ENCODE measurements around the gene UNK. TPM values are rescaled to one million over a fixed set of nuclear protein-coding genes. Genes with fewer than 3 reads are reported as not detected.
A peak's percentile ranks its signal among the peaks of the same experiment; 100 is the strongest.
"Not testable (repeated sequence)": the region's sequence is repeated elsewhere in the genome, so short reads cannot be mapped to it uniquely, and the experiment has no call there.

UNK gene
- total RNA-seq, 4 donors from 2014 or later, result 32.5 to 61.4 (median 47.9) TPM

DNA sequence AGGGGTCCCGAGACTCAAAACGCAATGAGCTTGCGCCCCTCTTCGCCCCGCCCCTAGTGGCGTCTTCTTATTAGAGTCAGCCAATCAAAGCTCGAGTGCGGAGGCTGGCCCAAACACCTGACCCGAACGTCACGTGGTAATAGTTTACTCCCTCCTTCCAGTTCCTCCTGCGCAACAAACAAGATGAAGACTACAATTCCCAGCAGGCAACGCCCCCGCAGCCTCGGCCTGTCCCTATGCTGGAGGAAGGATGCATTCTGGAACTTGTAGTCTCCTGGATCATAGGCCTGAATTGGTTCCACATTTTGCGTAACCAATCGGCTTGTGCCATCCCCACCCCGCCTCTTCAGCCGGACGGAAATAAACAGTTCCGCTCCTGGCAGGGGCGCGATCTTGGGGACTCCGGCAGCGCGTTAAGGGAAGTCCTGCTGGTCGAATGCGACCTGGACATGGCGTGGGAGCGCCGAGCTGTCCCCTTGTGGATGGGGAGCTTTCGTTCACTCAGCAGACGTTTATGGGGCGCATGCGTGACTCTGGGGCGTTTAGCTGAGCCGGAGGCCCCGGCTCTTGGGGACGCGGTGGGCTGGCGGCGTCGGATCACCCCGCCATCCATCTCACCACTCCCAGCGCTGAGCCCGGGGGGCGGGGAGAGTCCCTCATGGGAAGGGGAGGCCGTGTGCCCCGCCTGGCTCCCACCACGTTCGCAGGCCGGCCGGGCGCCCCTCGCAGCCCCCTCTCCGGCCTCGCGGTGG is 70.9 kb downstream of the UNK start, which contains the start of gene WBP2:
WBP2 (minus strand) TSS at position 26 of the 752 bp plus-strand sequence. CDS start 38 bp downstream, outside the sequence.
- peak; percentile 98 to 99 for TF ChIP-seq POLR2A (IDR thresholded peaks at IDR 0.05)
- TF ChIP-seq, protein P1, sequence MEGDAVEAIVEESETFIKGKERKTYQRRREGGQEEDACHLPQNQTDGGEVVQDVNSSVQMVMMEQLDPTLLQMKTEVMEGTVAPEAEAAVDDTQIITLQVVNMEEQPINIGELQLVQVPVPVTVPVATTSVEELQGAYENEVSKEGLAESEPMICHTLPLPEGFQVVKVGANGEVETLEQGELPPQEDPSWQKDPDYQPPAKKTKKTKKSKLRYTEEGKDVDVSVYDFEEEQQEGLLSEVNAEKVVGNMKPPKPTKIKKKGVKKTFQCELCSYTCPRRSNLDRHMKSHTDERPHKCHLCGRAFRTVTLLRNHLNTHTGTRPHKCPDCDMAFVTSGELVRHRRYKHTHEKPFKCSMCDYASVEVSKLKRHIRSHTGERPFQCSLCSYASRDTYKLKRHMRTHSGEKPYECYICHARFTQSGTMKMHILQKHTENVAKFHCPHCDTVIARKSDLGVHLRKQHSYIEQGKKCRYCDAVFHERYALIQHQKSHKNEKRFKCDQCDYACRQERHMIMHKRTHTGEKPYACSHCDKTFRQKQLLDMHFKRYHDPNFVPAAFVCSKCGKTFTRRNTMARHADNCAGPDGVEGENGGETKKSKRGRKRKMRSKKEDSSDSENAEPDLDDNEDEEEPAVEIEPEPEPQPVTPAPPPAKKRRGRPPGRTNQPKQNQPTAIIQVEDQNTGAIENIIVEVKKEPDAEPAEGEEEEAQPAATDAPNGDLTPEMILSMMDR (IDR thresholded peaks at IDR 0.05), result peak in 4 of 6 experiments; percentile 28 to 46 (median 42)
- no peaks in the 10 kb centered on the region for H3K9me3 ChIP-seq
- H3K4me3 ChIP-seq (replicated peaks in 1 of 3), result peak within 1 kb of the TSS; percentile 70 to 87 (median 71)
- peaks cover 10 to 11% of the 10 kb centered on the region in 2 donors for H3K36me3 ChIP-seq
- H3K27me3 ChIP-seq, result no peaks in the 10 kb centered on the region
- intact Hi-C loops (cut with DNase I), result no loop called here
- H3K27ac ChIP-seq, result peak within 1 kb of the TSS; percentile 97 to 98 (median 97)
- peak; percentile 99 to 100 for DNase-seq
- WGBS, 2 donors, result 0 to 1% methylated on average over 24 to 33 of the region's 58 CpGs
- H3K4me1 ChIP-seq, result peaks cover 17 to 19% of the 10 kb centered on the region in 2 donors

DNA sequence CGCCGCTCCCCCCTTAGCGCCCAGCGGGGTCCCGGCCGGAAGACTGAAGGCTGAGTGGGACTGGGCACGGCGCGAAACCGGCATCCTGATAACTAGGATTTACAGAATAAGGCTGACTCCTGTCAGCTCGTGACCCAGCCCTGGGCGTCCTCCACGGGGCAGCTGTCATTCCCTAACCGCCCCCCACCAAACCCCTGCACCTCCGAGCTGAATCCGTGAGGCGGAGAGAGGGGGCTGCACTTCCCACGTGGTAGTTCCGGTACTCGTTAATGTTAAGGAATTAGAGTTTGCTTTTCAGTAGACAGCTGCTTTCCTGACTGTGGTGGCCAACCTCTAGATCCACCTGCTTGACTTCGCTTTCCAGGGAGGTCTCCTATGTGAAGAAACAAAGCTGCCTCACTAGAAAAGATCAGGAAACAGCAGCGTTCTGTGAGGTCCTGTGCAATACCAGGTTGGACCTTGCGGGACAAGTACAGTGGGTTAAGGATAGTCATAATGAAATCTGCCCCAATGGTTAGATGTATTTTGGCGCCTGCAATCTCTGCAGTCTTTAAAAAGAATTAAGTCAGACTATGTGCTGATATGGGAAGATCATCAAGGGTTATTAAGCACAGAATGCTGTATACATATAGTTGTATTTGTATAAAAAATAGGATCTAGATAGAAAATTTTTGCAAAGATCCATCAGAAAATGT is 71.6 kb downstream of the UNK start:
- H3K9me3 ChIP-seq, result no peaks in the 10 kb centered on the region
- DNase-seq, result no peak
- H3K27me3 ChIP-seq, result no peaks in the 10 kb centered on the region
- H3K36me3 ChIP-seq, result peaks cover 3 to 4% of the 10 kb centered on the region in 2 donors
- intact Hi-C loops (cut with DNase I), result no loop called here
- H3K27ac ChIP-seq, result peak overlapping the region; percentile 96 to 98 (median 97)
- no peak for TF ChIP-seq POLR2A (IDR thresholded peaks at IDR 0.05)
- TF ChIP-seq, protein P1 (IDR thresholded peaks at IDR 0.05), result no peak
- H3K4me3 ChIP-seq (replicated peaks in 1 of 3), result peak overlapping the region; percentile 70 to 83 (median 71)
- WGBS, 2 donors, result 5 to 8% methylated on average over 10 of the region's 24 CpGs
- H3K4me1 ChIP-seq, result peaks cover 17 to 19% of the 10 kb centered on the region in 2 donors

DNA sequence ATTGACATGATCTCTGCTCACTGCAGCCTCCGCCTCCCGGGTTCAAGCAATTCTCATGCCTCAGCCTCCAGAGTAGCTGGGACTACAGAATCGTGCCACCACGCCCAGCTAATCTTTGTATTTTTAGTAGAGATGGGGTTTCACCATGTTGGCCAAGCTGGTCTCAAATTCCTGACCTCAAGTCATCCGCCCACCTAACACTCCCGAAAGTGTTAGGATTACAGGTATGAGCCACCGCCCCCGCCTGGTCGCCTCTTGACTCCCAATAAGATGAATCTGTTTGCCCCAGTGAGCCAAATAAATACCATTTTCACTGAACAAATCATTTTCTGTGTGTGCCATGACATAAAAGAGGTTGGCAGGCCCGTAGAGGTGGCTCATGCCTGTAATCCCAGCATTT is 74.8 kb downstream of the UNK start:
- 83 to 89% methylated on average over 10 of the region's 10 CpGs for WGBS, 2 donors
- H3K4me1 ChIP-seq; DNase-seq; H3K36me3 ChIP-seq; H3K27me3 ChIP-seq; H3K4me3 ChIP-seq (replicated peaks in 1 of 3); H3K9me3 ChIP-seq; intact Hi-C loops (cut with DNase I): not testable (repeated sequence)
- peak overlapping the region in 2 of 3 donors; percentile 38 to 63 for H3K27ac ChIP-seq

DNA sequence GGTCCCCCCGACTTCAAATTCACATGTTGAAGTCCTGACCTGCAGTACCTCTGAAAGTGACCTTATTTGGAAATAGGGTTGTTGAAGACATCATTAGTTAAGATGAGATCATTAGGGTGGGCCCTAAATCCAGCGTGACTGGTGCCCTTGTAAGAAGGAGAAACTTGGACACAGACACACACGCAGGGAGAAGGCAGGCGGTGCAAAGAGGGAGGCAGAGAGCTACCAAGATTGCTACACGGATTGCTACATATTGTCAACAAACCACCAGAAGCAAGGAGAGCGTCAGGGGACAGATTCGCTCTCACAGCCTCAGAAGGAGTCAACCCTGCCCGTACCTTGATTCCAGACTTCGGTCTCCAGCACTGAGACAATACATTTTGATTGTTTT is 77.3 kb downstream of the UNK start:
- 87 to 89% methylated on average over 9 of the region's 9 CpGs for WGBS, 2 donors
- H3K27me3 ChIP-seq, result no peaks in the 10 kb centered on the region
- H3K4me3 ChIP-seq (replicated peaks in 1 of 3), result no peak overlapping the region
- no peak overlapping the region for H3K27ac ChIP-seq
- H3K36me3 ChIP-seq, result no peaks in the 10 kb centered on the region
- intact Hi-C loops (cut with DNase I), result no loop called here
- DNase-seq, result no peak
- no peaks in the 10 kb centered on the region for H3K9me3 ChIP-seq
- no peak for TF ChIP-seq POLR2A (IDR thresholded peaks at IDR 0.05)
- TF ChIP-seq, protein P1 (IDR thresholded peaks at IDR 0.05), result no peak
- H3K4me1 ChIP-seq, result peaks cover 0 to 8% of the 10 kb centered on the region in 2 donors

DNA sequence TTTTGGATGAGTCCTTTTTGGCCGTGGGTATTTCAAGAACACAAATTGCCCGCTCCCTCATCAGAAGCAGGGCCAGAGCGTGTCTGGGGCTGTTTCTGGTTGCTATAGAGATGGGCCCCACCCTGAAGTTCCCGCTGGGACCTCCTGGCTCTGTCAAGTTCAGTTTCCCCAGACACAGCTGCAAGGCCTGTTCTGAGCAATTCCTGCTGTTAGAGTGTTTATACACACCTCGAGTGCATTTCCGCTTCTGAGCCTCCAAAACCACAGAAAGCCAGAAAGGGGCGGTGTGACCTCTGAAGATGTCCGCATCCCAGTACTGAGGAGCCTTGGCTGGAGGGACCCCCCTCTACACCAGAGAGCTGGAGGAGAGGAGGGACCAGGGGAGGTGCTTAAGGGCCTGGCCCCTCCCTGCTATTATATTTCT is 79.9 kb downstream of the UNK start:
- no peak for DNase-seq
- Histone ChIP-seq H3K27me3 (no peaks in the 10 kb centered on the region), H3K27ac (peak overlapping the region in 2 of 3 donors; percentile 12 to 26), H3K36me3 (no peaks in the 10 kb centered on the region), H3K4me3 (replicated peaks in 1 of 3) (no peak overlapping the region), H3K4me1 (peaks cover 0 to 13% of the 10 kb centered on the region in 2 donors), H3K9me3 (no peaks in the 10 kb centered on the region)
- TF ChIP-seq, protein P1 (IDR thresholded peaks at IDR 0.05), result no peak
- no peak for TF ChIP-seq POLR2A (IDR thresholded peaks at IDR 0.05)
- WGBS, 2 donors, result 30 to 53% methylated on average over 5 to 8 of the region's 8 CpGs
- intact Hi-C loops (cut with DNase I), result no loop called here

DNA sequence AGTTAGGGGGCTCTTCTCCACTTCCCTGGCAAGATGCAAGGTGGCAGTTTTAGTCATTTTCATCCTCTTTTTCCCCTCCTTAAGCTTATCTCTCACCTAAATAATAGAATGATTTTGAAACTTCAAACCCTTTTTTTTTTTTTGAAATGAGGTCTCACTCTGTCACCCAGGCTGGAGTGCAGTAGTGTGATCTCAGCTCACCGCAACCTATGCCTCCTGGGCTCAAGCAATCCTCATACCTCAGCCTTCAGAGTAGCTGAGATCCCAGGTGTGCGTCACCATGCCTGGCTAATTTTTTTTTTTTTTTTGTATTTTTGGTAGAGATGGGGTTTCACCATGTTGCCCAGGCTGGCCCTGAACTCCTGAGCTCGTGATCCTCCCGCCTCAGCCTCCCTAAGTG is 80.3 kb downstream of the UNK start:
- H3K27me3 ChIP-seq; H3K9me3 ChIP-seq; H3K36me3 ChIP-seq; intact Hi-C loops (cut with DNase I); DNase-seq; H3K4me3 ChIP-seq (replicated peaks in 1 of 3): not testable (repeated sequence)
- WGBS, 2 donors, result 84 to 85% methylated on average over 4 of the region's 4 CpGs
- Histone ChIP-seq H3K27ac (peak overlapping the region in 2 of 3 donors; percentile 12 to 26), H3K4me1 (peaks cover 0 to 17% of the 10 kb centered on the region in 2 donors)

DNA sequence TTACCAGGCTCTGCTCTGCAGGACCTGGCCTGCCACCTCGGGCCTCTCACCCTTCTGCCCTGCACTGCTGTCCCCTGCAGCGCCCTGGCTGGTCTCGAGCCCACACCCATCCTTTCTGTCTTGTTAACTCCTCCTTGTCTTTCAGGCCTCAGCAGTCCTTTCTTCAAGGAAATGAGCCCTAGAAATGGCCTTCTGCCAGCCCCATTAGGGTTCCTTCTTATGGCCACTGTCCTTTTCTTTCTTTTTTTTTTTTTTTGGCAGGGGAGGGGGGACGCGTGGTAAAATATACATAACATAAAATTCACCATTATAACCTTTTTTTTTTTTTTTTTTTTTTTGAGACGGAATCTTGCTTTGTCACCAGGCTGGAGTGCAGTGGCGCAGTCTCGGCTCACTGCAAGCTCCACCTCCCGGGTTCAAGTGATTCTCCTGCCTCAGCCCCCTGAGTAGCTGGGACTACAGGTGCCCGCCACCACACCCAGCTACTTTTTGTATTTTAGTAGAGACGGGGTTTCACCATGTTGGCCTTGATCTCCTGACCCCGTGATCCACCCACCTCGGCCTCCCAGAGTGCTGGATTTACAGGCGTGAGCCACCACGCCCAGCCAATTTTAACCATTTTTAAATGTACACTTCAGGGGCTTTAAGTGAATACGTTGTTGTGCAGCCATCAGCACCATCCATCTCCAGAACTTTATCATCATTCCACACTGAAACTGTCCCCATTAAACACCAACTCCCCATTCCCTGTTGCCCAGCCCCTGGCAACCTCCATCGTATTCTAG is 81.0 kb downstream of the UNK start:
- H3K4me1 ChIP-seq, result peaks cover 0 to 17% of the 10 kb centered on the region in 2 donors

More for the DNA sequence above, 81.0 kb downstream of the UNK start:
- H3K9me3 ChIP-seq; DNase-seq; H3K27ac ChIP-seq; H3K36me3 ChIP-seq; intact Hi-C loops (cut with DNase I); H3K4me3 ChIP-seq (replicated peaks in 1 of 3); H3K27me3 ChIP-seq: not testable (repeated sequence)
- 82 to 84% methylated on average over 17 of the region's 17 CpGs for WGBS, 2 donors
